HepG2 (cell line): ENCODE data around the gene PXT1.

ENCODE experiments used
- BRCA1 ChIP-seq: sonication (generic); formaldehyde crosslinking; IDR thresholded peaks from 2 replicates; pipeline ENCODE4 v1.4.0; 2020; ENCODE audit warnings: missing genetic modification reagents
- CEBPG ChIP-seq: IDR thresholded peaks from 2 replicates; pipeline ENCODE4 v1.6.1; 2016
- FOXM1 ChIP-seq: sonication (generic); formaldehyde crosslinking; IDR thresholded peaks from 2 replicates; pipeline ENCODE4 v1.5.0; 2020; ENCODE audit warnings: missing genetic modification reagents
- MAFF ChIP-seq: IDR thresholded peaks from 2 replicates; pipeline ENCODE4 v1.6.1; 2011; ENCODE audit warnings: low read depth, low read length, improper control_type of control experiment
- MTA1 ChIP-seq: sonication (generic); formaldehyde crosslinking; IDR thresholded peaks from 2 replicates; pipeline ENCODE4 v1.4.0; 2020; ENCODE audit warnings: missing genetic modification reagents, mild to moderate bottlenecking, borderline replicate concordance
- POLR2AphosphoS2 ChIP-seq: IDR thresholded peaks from 2 replicates; pipeline ENCODE4 v1.6.1; 2011; ENCODE audit warnings: low read depth, low read length, improper control_type of control experiment
- ZBTB2 ChIP-seq: sonication (generic); formaldehyde crosslinking; IDR thresholded peaks from 2 replicates; pipeline ENCODE4 v1.8.0; 2022; ENCODE audit warnings: low read depth, missing genetic modification reagents
- ZFP36 ChIP-seq: fragments of 150-350 bp; IDR thresholded peaks from 2 replicates; pipeline ENCODE4 v1.6.1; 2018; ENCODE audit warnings: borderline replicate concordance, low read length, low read depth; ENCODE audit not compliant: partially characterized antibody
- ZNF282 ChIP-seq: fragments of 450-650 bp; IDR thresholded peaks from 2 replicates; pipeline ENCODE4 v1.6.1; 2018; ENCODE audit not compliant: partially characterized antibody
- ZNF468 ChIP-seq: sonication (generic); formaldehyde crosslinking; IDR thresholded peaks from 2 replicates; pipeline ENCODE4 v1.8.0; 2022; ENCODE audit warnings: mild to moderate bottlenecking, moderate library complexity, missing genetic modification reagents
- ZNF768 ChIP-seq: sonication (generic); formaldehyde crosslinking; IDR thresholded peaks from 2 replicates; pipeline ENCODE4 v1.4.0; 2020; ENCODE audit warnings: missing genetic modification reagents
- TF ChIP-seq, protein P1 (sequence below): sonication (generic); formaldehyde crosslinking; IDR thresholded peaks from 2 replicates; pipeline ENCODE4 v1.5.0; 2020; ENCODE audit warnings: mild to moderate bottlenecking, missing genetic modification reagents, moderate library complexity

DNA sequence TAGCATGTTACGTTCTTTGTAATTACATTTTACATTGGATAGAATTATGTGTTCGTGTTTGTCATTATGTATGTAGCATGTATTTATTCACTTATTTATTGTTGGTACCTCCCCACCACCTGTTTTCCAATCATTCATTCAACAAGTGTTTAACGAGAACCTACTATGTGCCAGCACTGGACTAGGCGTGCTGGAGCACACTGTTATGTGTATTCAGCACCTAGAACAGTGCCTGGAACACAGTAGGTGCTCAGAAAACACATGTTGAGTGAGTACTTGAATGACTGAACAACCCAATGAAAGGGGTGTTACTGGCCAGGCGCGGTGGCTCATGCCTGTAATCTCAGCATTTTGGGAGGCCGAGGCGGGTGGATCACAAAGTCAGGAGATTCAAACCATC lies 66.5 kb downstream of the PXT1 start:
- TF ChIP-seq, protein P1, sequence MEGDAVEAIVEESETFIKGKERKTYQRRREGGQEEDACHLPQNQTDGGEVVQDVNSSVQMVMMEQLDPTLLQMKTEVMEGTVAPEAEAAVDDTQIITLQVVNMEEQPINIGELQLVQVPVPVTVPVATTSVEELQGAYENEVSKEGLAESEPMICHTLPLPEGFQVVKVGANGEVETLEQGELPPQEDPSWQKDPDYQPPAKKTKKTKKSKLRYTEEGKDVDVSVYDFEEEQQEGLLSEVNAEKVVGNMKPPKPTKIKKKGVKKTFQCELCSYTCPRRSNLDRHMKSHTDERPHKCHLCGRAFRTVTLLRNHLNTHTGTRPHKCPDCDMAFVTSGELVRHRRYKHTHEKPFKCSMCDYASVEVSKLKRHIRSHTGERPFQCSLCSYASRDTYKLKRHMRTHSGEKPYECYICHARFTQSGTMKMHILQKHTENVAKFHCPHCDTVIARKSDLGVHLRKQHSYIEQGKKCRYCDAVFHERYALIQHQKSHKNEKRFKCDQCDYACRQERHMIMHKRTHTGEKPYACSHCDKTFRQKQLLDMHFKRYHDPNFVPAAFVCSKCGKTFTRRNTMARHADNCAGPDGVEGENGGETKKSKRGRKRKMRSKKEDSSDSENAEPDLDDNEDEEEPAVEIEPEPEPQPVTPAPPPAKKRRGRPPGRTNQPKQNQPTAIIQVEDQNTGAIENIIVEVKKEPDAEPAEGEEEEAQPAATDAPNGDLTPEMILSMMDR (CRISPR knock-in tag): no peak
- TF ChIP-seq FOXM1 (CRISPR knock-in tag): no peak
- no peak for TF ChIP-seq CEBPG (CRISPR knock-in tag)
- no peak for TF ChIP-seq ZNF768 (CRISPR knock-in tag)
- no peak for TF ChIP-seq MAFF
- TF ChIP-seq MTA1: no peak
- TF ChIP-seq ZBTB2 (CRISPR knock-in tag): no peak
- no peak for TF ChIP-seq ZNF468 (CRISPR knock-in tag)
- TF ChIP-seq BRCA1 (CRISPR knock-in tag): no peak
- no peak for TF ChIP-seq ZFP36
- no peak for TF ChIP-seq ZNF282
- no peak for TF ChIP-seq POLR2AphosphoS2
